Measurements from ENCODE around the gene TRIOBP. TPM values are rescaled to one million over a fixed set of nuclear protein-coding genes. Genes with fewer than 3 reads are reported as not detected.

Gene TRIOBP
- total and polyA plus RNA-seq, 8 donors: 57.4 to 84.9 (median 71.4) TPM

DNA sequence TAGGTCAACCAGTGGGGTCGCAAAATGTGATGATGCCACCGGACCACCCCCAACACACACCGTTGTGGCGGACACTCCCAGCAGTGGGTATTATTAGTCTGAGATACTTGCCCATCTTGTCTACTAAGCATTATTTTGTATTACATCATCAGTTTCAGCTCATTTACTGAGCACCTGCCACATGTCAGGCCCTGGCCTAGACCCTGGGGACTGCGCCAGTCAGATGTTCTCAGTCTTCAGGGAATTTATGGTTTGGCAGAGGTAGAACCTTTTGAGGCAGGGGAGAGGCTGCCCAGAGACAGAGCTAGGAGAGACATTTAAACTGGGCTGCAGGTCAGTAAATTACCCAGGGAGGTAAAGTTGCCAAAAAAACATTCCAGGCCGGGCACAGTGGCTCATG, 67.8 kb downstream of the TRIOBP start:
- Histone ChIP-seq H3K36me3 (peaks cover 0 to 99% of the 10 kb centered on the region in 2 donors), H3K4me1 (no peaks in the 10 kb centered on the region), H3K27me3 (no peaks in the 10 kb centered on the region), H3K27ac (no peak overlapping the region), H3K4me3 (no peak overlapping the region), H3K9me3 (no peaks in the 10 kb centered on the region)
- TF ChIP-seq CTCF (IDR thresholded peaks at IDR 0.05): no peak
- ATAC-seq (no peak), DNase-seq (no peak)
- intact Hi-C loops (cut with DNase I): no loop called here

GRCh38 chr22:37765498-37765897, 68.7 kb downstream of the TRIOBP start:
- no peak overlapping the region for H3K27ac ChIP-seq
- DNase-seq (peak in 1 of 4 donors; percentile 67), ATAC-seq (no peak)
- H3K4me1 ChIP-seq: no peaks in the 10 kb centered on the region
- H3K9me3 ChIP-seq: no peaks in the 10 kb centered on the region
- H3K4me3 ChIP-seq: no peak overlapping the region
- intact Hi-C loops (cut with DNase I): no loop called here
- H3K36me3 ChIP-seq: peaks cover 0 to 99% of the 10 kb centered on the region in 2 donors
- TF ChIP-seq CTCF (IDR thresholded peaks at IDR 0.05): no peak
- H3K27me3 ChIP-seq: no peaks in the 10 kb centered on the region

DNA sequence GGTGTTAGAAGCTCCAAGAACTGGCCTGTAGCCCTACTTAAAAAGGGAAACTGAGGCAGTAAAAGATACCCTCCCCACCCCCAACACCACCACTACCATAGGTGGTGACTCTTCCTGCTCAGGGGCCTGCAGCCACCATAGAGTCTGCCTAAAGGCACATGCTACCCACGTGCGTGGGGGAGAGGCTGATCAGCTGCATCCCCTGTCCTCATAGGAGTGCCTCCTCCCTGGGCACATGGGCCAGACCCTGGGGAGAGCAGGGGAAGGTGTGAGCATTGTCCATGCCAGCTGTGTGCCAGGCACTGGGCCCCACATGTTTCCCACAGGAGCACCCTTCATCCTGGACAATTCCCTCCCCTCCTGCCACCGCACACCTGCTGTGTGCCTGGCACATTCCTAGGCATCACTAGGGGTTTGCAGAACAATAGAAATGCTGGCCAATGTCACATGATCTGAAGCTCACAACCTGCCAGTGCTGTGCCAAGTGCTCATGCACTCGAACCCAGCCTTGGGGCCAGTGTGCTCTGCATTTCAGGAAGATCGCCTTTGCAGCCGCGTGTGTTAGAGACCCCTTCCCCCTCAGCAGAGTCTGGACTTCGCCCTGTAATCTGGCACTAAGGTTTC, 69.2 kb downstream of the TRIOBP start:
- intact Hi-C loops (cut with DNase I): no loop called here
- no peaks in the 10 kb centered on the region for H3K9me3 ChIP-seq
- DNase-seq (no peak), ATAC-seq (no peak)
- TF ChIP-seq CTCF (IDR thresholded peaks at IDR 0.05): no peak
- H3K36me3 ChIP-seq: peaks cover 0 to 99% of the 10 kb centered on the region in 2 donors
- no peak overlapping the region for H3K27ac ChIP-seq
- no peak overlapping the region for H3K4me3 ChIP-seq
- H3K27me3 ChIP-seq: no peaks in the 10 kb centered on the region
- no peaks in the 10 kb centered on the region for H3K4me1 ChIP-seq

GRCh38 chr22:37768273-37768672, 71.4 kb downstream of the TRIOBP start:
- Histone ChIP-seq H3K9me3 (no peaks in the 10 kb centered on the region), H3K27me3 (no peaks in the 10 kb centered on the region), H3K36me3 (peaks cover 0 to 99% of the 10 kb centered on the region in 2 donors), H3K4me1 (no peaks in the 10 kb centered on the region), H3K27ac (no peak overlapping the region), H3K4me3 (no peak overlapping the region)
- intact Hi-C loops (cut with DNase I): no loop called here
- TF ChIP-seq CTCF (IDR thresholded peaks at IDR 0.05): no peak
- ATAC-seq (no peak), DNase-seq (no peak)

- H3K4me3 ChIP-seq: no peak overlapping the region
- no peak for TF ChIP-seq CTCF (IDR thresholded peaks at IDR 0.05)
- H3K9me3 ChIP-seq: no peaks in the 10 kb centered on the region
- intact Hi-C loops (cut with DNase I): no loop called here
- DNase-seq: peak in 1 of 4 donors; percentile 61
- H3K27ac ChIP-seq: no peak overlapping the region
- no peaks in the 10 kb centered on the region for H3K27me3 ChIP-seq
- no peaks in the 10 kb centered on the region for H3K4me1 ChIP-seq
- peaks cover 0 to 98% of the 10 kb centered on the region in 2 donors for H3K36me3 ChIP-seq
- ATAC-seq: no peak
Observed at GRCh38 chr22:37769056-37769455, 72.2 kb downstream of the TRIOBP start.
